GM12865 (cell line): ENCODE measurements around the gene SLC25A21.

ENCODE experiments used
- DNase-seq: peaks from one replicate; pipeline ENCODE4 v3.0.0; 2010; ENCODE audit warnings: low read depth
- H3K4me3 ChIP-seq: 2 replicates; pipeline ENCODE4 v1.5.1; 2011; ENCODE audit warnings: mild to moderate bottlenecking, low read depth, low read length, control low read depth
- CTCF ChIP-seq: IDR thresholded peaks from 2 replicates; pipeline ENCODE4 v1.5.1; 2011; ENCODE audit warnings: low read length, control low read depth, low read depth, inconsistent platforms; ENCODE audit not compliant: insufficient read depth; ENCODE audit errors: missing control alignments

The SLC25A21 gene

GRCh38 chr14:36660736-36661505 is 511.5 kb downstream of the SLC25A21 start:
- no peak for DNase-seq
- no peak for TF ChIP-seq CTCF
- no peak overlapping the region for H3K4me3 ChIP-seq

GRCh38 chr14:36659822-36660735 is 512.3 kb downstream of the SLC25A21 start:
- no peak overlapping the region for H3K4me3 ChIP-seq
- TF ChIP-seq CTCF, result no peak
- DNase-seq, result no peak

GRCh38 chr14:36659010-36659821 is 513.2 kb downstream of the SLC25A21 start:
- H3K4me3 ChIP-seq, result no peak overlapping the region
- TF ChIP-seq CTCF, result no peak
- no peak for DNase-seq

- H3K4me3 ChIP-seq, result no peak overlapping the region
- DNase-seq, result no peak
- no peak for TF ChIP-seq CTCF
Observed at GRCh38 chr14:36658123-36659009, 514.0 kb downstream of the SLC25A21 start.

GRCh38 chr14:36657399-36658122 is 514.8 kb downstream of the SLC25A21 start:
- H3K4me3 ChIP-seq, result no peak overlapping the region
- no peak for DNase-seq
- TF ChIP-seq CTCF, result no peak
